Testis (tissue), 3 donors: ENCODE results near the gene IGF1R. TPM values are rescaled to one million over a fixed set of nuclear protein-coding genes. Genes with fewer than 3 reads are reported as not detected.

Experiments
- DNase-seq: peaks from one replicate; pipeline ENCODE4 v3.0.0-alpha.2; 2019
- H3K27ac ChIP-seq, 2 donors: fragments of 200-600 bp; sonication (generic); one replicate each; pipeline ENCODE4 v1.5.1; 2019
- H3K27me3 ChIP-seq: fragments of 200-600 bp; sonication (generic); one replicate; pipeline ENCODE4 v1.5.1; 2019
- H3K36me3 ChIP-seq: fragments of 200-600 bp; sonication (generic); one replicate; pipeline ENCODE4 v1.5.1; 2017; ENCODE audit warnings: low read depth; ENCODE audit errors: missing control alignments
- H3K4me1 ChIP-seq: fragments of 200-600 bp; sonication (generic); one replicate; pipeline ENCODE4 v1.5.1; 2019
- H3K4me3 ChIP-seq, 2 donors: fragments of 200-600 bp; sonication (generic); one replicate each; pipeline ENCODE4 v1.5.1; 2017 to 2019
- H3K9me3 ChIP-seq: fragments of 200-600 bp; sonication (generic); one replicate; pipeline ENCODE4 v1.5.1; 2017
- CTCF ChIP-seq, 3 experiments: fragments of 450-650 bp in 2 of 3; fragments of 200-600 bp in 1 of 3; sonication (generic) in 1 of 3; IDR thresholded peaks; one replicate each; pipeline ENCODE4 v1.5.1; 2016 to 2019; ENCODE audit warnings: antibody characterized with exemption in 3 of 3, mild to moderate bottlenecking in 2 of 3, moderate library complexity in 1 of 3
- POLR2A ChIP-seq: fragments of 450-650 bp; IDR thresholded peaks from one replicate; pipeline ENCODE4 v1.6.1; 2017; ENCODE audit warnings: antibody characterized with exemption, mild to moderate bottlenecking, moderate library complexity
- WGBS, 2 donors: methylation state at CpG; one replicate each; pipeline ENCODE4 v1.1.5; 2018; 5-methylcytosine and 5-hydroxymethylcytosine counted together
- intact Hi-C: fragments of 100-400 bp; cut with DNase I; formaldehyde crosslinking; loops from one replicate; pipeline ENCODE4 v1.15.1; 2023; ENCODE audit warnings: low total_unique reads
- polyA plus RNA-seq: library from polyadenylated mRNA; stranded (reverse); fragments of 350-450 nt; fragmentation: Illumina TruSeq; extraction: RNeasy Lipid Tissue Mini Kit (QIAGEN cat#74804); gene quantifications from one replicate; pipeline ENCODE4 v1.2.3, GENCODE V29; 2014; ENCODE audit warnings: low read depth, low replicate concordance; ENCODE audit not compliant: insufficient read depth
- total RNA-seq, 2 donors: library from RNA; depleted of rRNA; stranded (reverse); fragments of >200 nt; gene quantifications; one replicate each; pipeline ENCODE4 v1.2.3, GENCODE V29; 2016

Gene IGF1R
- total and polyA plus RNA-seq, 3 donors from 2014 or later, result 25.8 to 172 (median 157) TPM

- Histone ChIP-seq H3K9me3 (no peaks in the 10 kb centered on the region), H3K27me3 (no peaks in the 10 kb centered on the region), H3K4me3 (no peak overlapping the region), H3K27ac (no peak overlapping the region), H3K36me3 (no peaks in the 10 kb centered on the region), H3K4me1 (peaks cover 21% of the 10 kb centered on the region)
- intact Hi-C loops, result no loop called here
- WGBS, 2 donors, result 78 to 92% methylated on average over 4 of the region's 4 CpGs
- TF ChIP-seq POLR2A (no peak), CTCF (IDR thresholded peaks at IDR 0.05) (no peak)
- no peak for DNase-seq
These were observed 24.8 kb downstream of the IGF1R start for GRCh38 chr15:98673133-98673532.

- Histone ChIP-seq H3K4me3 (no peak overlapping the region), H3K27ac (no peak overlapping the region), H3K9me3 (no peaks in the 10 kb centered on the region), H3K4me1 (peaks cover 15% of the 10 kb centered on the region), H3K36me3 (no peaks in the 10 kb centered on the region), H3K27me3 (no peaks in the 10 kb centered on the region)
- 60 to 90% methylated on average over 9 of the region's 9 CpGs for WGBS, 2 donors
- no peak for TF ChIP-seq POLR2A
- TF ChIP-seq CTCF (IDR thresholded peaks at IDR 0.05), result no peak
- intact Hi-C loops, result no loop called here
- DNase-seq, result peak; percentile 54
These were observed 26.0 kb downstream of the IGF1R start for GRCh38 chr15:98674336-98674735.

- peaks cover 4% of the 10 kb centered on the region for H3K4me1 ChIP-seq
- WGBS, 2 donors, result 84 to 85% methylated on average over 7 of the region's 7 CpGs
- H3K27ac ChIP-seq, result no peak overlapping the region
- no peak overlapping the region for H3K4me3 ChIP-seq
- no peaks in the 10 kb centered on the region for H3K36me3 ChIP-seq
- DNase-seq, result no peak
- H3K9me3 ChIP-seq, result no peaks in the 10 kb centered on the region
- TF ChIP-seq POLR2A (no peak), CTCF (IDR thresholded peaks at IDR 0.05) (no peak)
- intact Hi-C loops, result no loop called here
- H3K27me3 ChIP-seq, result no peaks in the 10 kb centered on the region
These were observed 28.4 kb downstream of the IGF1R start for GRCh38 chr15:98676586-98677270.

GRCh38 chr15:98677345-98678059 is 29.2 kb downstream of the IGF1R start:
- no peaks in the 10 kb centered on the region for H3K4me1 ChIP-seq
- 85 to 94% methylated on average over 5 of the region's 5 CpGs for WGBS, 2 donors
- H3K36me3 ChIP-seq, result no peaks in the 10 kb centered on the region
- intact Hi-C loops, result no loop called here
- no peak for DNase-seq
- no peak overlapping the region for H3K27ac ChIP-seq
- no peaks in the 10 kb centered on the region for H3K9me3 ChIP-seq
- no peak for TF ChIP-seq POLR2A
- TF ChIP-seq CTCF (IDR thresholded peaks at IDR 0.05), result no peak
- no peaks in the 10 kb centered on the region for H3K27me3 ChIP-seq
- no peak overlapping the region for H3K4me3 ChIP-seq
